Kidney epithelial cell (primary cell): ENCODE results near the gene CHSY1. TPM values are rescaled to one million over a fixed set of nuclear protein-coding genes. Genes with fewer than 3 reads are reported as not detected.

Experiments used
- DNase-seq: peaks from one replicate; pipeline ENCODE4 v3.0.0-alpha.2; 2010; ENCODE audit warnings: low read depth
- H3K27me3 ChIP-seq: 2 replicates; pipeline ENCODE4 v1.6.0; 2011; ENCODE audit warnings: low read length; ENCODE audit not compliant: control insufficient read depth, insufficient read depth
- H3K36me3 ChIP-seq: 2 replicates; pipeline ENCODE4 v1.5.1; 2011; ENCODE audit warnings: low read length; ENCODE audit not compliant: control insufficient read depth, insufficient read depth
- H3K4me3 ChIP-seq: 2 replicates; pipeline ENCODE4 v1.5.1; 2011; ENCODE audit warnings: low read depth, mild to moderate bottlenecking, control low read depth, low read length
- total RNA-seq: library from RNA; depleted of rRNA; stranded (reverse); fragments of >200 nt; gene quantifications from 2 replicates; pipeline ENCODE4 v1.2.3, GENCODE V29; 2015
- TF ChIP-seq, protein P1 (sequence below): IDR thresholded peaks from 2 replicates; pipeline ENCODE4 v1.5.1; 2011; ENCODE audit warnings: mild to moderate bottlenecking, moderate library complexity, low read length, control low read depth, inconsistent platforms; ENCODE audit not compliant: insufficient read depth, poor library complexity, severe bottlenecking

CHSY1 gene
- total RNA-seq, 1 donor from 2014 or later = 21.1 TPM

DNA sequence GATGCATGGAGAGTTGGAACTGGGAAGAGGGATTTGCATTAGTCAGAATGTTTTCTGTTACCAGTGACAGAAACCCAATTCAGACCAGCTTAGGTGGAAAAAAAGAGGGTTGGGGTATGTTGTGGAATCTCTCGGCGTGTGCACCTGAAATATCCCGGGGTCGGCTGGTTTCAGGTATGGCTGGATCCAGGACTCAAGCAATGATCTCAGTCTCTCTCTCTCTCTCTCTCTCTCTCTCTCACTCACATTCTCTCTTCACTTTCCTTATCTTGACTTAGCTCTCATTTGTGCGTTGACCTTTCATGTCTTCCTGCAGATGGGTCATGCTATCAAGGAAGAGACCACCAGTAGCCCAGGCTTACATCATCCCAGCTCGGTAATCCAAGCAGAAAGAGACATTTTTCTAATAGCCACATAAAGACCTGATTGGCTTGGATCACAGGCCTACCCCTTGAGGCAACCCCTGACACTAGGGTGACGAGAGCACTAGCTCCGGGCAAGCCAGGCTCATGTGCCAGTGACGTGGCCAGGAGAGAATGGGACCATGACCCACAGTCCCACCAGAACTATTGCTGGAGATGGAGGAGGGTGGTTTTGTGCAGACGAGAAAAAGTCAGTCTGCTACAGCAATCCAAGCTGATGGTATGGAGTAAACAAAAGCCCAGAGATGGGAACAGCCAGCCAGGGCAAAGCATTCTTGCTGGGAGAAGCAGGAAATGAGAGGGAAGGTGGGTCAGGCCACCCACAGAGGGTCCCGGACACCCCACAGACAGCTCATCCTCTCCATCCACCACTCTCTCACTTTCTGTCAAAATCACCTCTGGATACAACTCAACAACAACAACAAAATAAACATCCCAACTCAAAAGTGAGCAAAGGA, 91.7 kb downstream of the CHSY1 start:
- H3K36me3 ChIP-seq = no peaks in the 10 kb centered on the region
- TF ChIP-seq, protein P1, sequence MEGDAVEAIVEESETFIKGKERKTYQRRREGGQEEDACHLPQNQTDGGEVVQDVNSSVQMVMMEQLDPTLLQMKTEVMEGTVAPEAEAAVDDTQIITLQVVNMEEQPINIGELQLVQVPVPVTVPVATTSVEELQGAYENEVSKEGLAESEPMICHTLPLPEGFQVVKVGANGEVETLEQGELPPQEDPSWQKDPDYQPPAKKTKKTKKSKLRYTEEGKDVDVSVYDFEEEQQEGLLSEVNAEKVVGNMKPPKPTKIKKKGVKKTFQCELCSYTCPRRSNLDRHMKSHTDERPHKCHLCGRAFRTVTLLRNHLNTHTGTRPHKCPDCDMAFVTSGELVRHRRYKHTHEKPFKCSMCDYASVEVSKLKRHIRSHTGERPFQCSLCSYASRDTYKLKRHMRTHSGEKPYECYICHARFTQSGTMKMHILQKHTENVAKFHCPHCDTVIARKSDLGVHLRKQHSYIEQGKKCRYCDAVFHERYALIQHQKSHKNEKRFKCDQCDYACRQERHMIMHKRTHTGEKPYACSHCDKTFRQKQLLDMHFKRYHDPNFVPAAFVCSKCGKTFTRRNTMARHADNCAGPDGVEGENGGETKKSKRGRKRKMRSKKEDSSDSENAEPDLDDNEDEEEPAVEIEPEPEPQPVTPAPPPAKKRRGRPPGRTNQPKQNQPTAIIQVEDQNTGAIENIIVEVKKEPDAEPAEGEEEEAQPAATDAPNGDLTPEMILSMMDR = no peak
- no peak overlapping the region for H3K4me3 ChIP-seq
- H3K27me3 ChIP-seq = no peaks in the 10 kb centered on the region
- no peak for DNase-seq

DNA sequence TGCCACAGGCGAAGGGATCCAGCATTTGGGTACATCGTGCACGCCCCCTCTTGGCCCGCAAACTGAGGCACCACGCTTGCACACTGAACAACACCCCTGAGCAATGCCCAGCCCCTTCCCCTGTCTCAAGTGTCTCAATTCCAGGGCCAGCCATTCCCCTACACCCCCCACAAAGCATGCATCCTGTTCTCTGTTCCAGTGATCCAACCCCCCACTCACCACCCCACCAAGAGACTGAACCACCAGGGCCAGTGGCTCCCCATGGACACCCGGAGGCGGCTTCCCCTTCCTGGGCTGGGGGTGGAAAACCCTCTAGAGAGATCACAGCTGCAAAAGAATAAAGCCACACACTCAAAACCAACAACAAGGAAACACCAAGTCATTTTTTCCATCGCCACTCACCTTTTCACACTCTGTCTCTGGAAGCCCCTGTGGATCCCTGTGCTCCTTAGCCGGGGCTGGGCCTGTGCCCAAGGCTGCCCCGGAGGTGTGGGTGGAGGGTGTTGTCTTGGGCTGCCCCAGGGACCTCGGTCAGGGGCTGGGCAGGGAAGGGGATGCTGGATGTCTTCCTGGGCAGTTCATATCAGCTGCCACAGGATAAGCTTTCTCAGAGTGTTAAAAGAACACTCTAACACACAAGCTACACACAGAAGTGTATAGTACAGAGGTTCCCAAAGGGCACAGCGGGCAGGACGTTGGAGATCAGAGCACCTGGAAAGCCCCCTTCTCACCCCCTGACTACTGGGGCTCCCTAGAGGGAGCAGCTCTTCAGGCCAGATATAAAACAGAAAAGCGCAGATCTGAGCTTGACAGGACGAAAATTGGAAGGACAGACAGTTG, 92.5 kb downstream of the CHSY1 start:
- H3K4me3 ChIP-seq = no peak overlapping the region
- no peak for DNase-seq
- no peaks in the 10 kb centered on the region for H3K36me3 ChIP-seq
- no peaks in the 10 kb centered on the region for H3K27me3 ChIP-seq
- TF ChIP-seq, protein P1 = no peak

DNA sequence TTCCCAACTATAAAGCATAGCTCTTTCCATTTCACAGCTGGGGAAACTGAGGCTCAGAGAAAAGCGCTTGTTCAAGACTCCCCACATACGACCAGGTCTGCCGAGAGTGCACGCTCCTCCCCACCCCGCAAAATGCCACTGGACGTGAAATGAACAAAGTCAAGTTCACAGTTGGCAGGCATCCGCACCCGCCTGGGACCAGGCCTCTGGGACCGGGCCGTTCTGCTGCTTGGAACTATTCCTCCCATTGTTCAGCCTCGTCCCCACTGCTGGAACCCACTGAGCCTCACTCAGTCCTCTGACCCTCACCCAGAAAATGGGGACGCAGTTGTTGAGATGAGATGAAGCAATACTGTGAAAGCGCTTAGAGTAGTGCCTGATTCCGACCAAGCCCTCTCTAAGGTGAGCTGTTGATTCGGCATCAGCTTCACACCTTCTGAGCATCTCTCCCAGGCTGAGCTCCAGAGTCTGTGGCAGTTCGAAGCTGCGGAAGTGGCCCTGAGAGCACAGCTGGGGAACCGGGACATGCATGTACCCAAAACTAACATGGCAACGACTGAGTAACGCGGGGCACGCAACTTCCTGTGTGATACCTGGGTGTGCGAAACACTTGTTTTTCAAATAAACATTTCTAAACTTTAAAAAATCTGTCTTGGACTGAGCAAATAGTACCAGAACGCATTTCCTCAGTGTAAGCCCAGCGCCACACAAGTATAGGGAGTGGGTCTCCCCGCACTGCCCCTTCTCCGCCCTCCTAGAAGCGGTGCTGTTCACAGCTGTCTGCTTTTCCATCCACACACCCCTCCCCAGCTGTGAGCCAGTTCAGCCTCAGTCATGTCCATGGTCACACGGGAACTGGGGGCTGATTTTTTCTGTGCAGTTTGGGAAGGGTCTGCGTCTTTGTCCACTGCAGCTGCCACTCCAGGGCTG, 93.4 kb downstream of the CHSY1 start:
- TF ChIP-seq, protein P1 = no peak
- Histone ChIP-seq H3K27me3 (no peaks in the 10 kb centered on the region), H3K36me3 (no peaks in the 10 kb centered on the region), H3K4me3 (no peak overlapping the region)
- no peak for DNase-seq

DNA sequence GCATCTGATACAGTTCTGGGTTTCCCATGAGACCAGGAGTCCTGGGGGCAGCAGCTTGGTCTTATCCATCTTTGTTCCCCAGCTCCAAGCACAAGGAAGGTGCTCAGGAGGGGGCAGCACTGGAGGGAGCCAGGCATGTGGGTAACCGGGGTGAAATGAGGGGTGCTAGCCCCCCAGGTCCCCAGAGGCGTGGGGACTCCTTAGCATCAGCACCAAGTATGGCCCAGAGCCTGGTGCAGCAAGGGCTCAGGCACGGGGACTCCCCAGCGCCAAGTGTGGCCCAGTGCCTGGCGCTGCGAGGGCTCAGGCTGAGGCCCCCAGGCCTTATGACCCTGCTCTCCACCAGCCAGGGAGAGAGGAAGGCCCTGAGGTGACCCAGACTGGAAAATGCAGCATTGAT, 94.1 kb downstream of the CHSY1 start:
- no peak overlapping the region for H3K4me3 ChIP-seq
- TF ChIP-seq, protein P1 = no peak

DNA sequence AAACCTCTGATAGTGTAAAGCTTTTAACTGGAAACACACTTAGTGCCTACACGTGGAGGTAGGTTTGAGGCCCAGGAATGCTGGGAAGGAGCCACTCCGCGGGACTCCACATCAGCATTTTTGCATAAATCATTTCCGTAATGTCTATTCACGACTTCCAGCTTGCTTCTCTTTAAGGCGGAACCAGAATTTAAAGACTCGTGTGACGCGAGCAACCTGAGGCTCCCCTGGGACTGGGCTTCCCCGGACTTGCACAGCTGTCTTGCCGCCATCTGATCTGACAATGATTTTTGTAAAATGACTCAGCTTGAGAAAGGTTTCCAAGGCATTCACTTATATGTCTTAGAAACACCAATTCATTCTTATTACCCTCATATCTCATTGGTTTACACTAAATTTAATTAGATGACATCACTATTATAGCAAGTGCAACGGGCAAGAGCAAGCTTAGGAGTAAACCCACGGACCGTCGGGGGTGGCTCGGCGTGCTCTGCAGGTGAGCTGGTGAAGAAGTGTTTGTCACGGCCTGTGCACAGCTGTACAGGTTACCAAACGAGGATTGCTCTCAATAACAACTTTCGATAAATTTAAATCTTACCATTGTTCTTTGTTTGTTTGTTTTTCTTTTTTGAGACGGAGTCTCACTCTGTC, 95.2 kb downstream of the CHSY1 start:
- no peaks in the 10 kb centered on the region for H3K27me3 ChIP-seq
- H3K4me3 ChIP-seq = no peak overlapping the region
- no peaks in the 10 kb centered on the region for H3K36me3 ChIP-seq
- DNase-seq = no peak
- TF ChIP-seq, protein P1 = no peak

More for the DNA sequence above, 94.1 kb downstream of the CHSY1 start:
- H3K27me3 ChIP-seq = no peaks in the 10 kb centered on the region
- no peaks in the 10 kb centered on the region for H3K36me3 ChIP-seq
- no peak for DNase-seq
